Activated CD8-positive, alpha-beta memory T cell treated with anti-CD3 and anti-CD28 coated beads, Interleukin-2, amount 50 U/mL, for 48 hours (primary cell): Measurements from ENCODE around the gene GBP4.

ENCODE experiments used
- DNase-seq: peaks from one replicate; pipeline ENCODE4 v3.0.0-alpha.2; 2020

Gene GBP4

GRCh38 chr1:89170170-89171066 is 28.3 kb downstream of the GBP4 start:
- no peak for DNase-seq

GRCh38 chr1:89169166-89169565 is 29.6 kb downstream of the GBP4 start:
- no peak for DNase-seq

- no peak for DNase-seq
Measured at GRCh38 chr1:89167590-89168230, 31.0 kb downstream of the GBP4 start.

- no peak for DNase-seq
Measured at GRCh38 chr1:89166705-89167104, 32.0 kb downstream of the GBP4 start.

- DNase-seq = no peak
Measured at GRCh38 chr1:89165811-89166210, 32.9 kb downstream of the GBP4 start.

- no peak for DNase-seq
Measured at GRCh38 chr1:89151047-89151446, 47.7 kb downstream of the GBP4 start.

- no peak for DNase-seq
Measured at GRCh38 chr1:89149976-89150375, 48.8 kb downstream of the GBP4 start.

GRCh38 chr1:89149229-89149628 is 49.5 kb downstream of the GBP4 start:
- no peak for DNase-seq

- DNase-seq = no peak
Measured at GRCh38 chr1:89147678-89148658, 50.8 kb downstream of the GBP4 start.

GRCh38 chr1:89146721-89147120 is 52.0 kb downstream of the GBP4 start:
- DNase-seq = no peak

GRCh38 chr1:89143484-89143883 is 55.3 kb downstream of the GBP4 start:
- no peak for DNase-seq

GRCh38 chr1:89142160-89142559 is 56.6 kb downstream of the GBP4 start:
- DNase-seq = no peak

- DNase-seq = no peak
Measured at GRCh38 chr1:89133747-89134146, 65.0 kb downstream of the GBP4 start.
